GM19238 (cell line): ENCODE results near the gene PFN2.

ENCODE experiments used
- DNase-seq: peaks from one replicate; pipeline ENCODE4 v3.0.0; 2011; ENCODE audit warnings: low spot score; ENCODE audit not compliant: insufficient read length

Gene PFN2

GRCh38 chr3:149933008-149933407 is 37.7 kb downstream of the PFN2 start:
- no peak for DNase-seq

GRCh38 chr3:149920119-149920518 is 50.6 kb downstream of the PFN2 start:
- no peak for DNase-seq

GRCh38 chr3:149919509-149919908 is 51.2 kb downstream of the PFN2 start:
- DNase-seq, result no peak

- DNase-seq, result no peak
Measured at GRCh38 chr3:149917124-149917667, 53.5 kb downstream of the PFN2 start.
